BE2C (cell line): ENCODE results near the gene TXNDC11.

Experiments used
- DNase-seq: peaks from one replicate; pipeline ENCODE4 v3.0.0-alpha.2; 2020
- H3K27me3 ChIP-seq: fragments of 250-450 bp; sonication (Bioruptor Pico); 2 replicates; pipeline ENCODE4 v1.5.1; 2020; ENCODE audit warnings: mild to moderate bottlenecking
- H3K36me3 ChIP-seq: fragments of 250-450 bp; sonication (Bioruptor Pico); 2 replicates; pipeline ENCODE4 v1.5.1; 2020; ENCODE audit warnings: mild to moderate bottlenecking
- H3K4me1 ChIP-seq: fragments of 250-450 bp; sonication (Bioruptor Pico); 2 replicates; pipeline ENCODE4 v1.5.1; 2020
- H3K4me3 ChIP-seq: 2 replicates; pipeline ENCODE4 v1.5.1; 2011; ENCODE audit warnings: low read depth, low read length
- H3K9me3 ChIP-seq: fragments of 250-450 bp; sonication (Bioruptor Pico); 2 replicates; pipeline ENCODE4 v1.5.1; 2020
- TF ChIP-seq, protein P1 (sequence below): IDR thresholded peaks from 2 replicates; pipeline ENCODE4 v1.5.1; 2012; ENCODE audit warnings: mild to moderate bottlenecking, low read depth, low read length

The TXNDC11 gene

GRCh38 chr16:11681556-11681955 is 61.1 kb downstream of the TXNDC11 start:
- no peaks in the 10 kb centered on the region for H3K9me3 ChIP-seq
- peaks cover 11% of the 10 kb centered on the region for H3K36me3 ChIP-seq
- no peak overlapping the region for H3K4me3 ChIP-seq
- no peak for DNase-seq
- TF ChIP-seq, protein P1, sequence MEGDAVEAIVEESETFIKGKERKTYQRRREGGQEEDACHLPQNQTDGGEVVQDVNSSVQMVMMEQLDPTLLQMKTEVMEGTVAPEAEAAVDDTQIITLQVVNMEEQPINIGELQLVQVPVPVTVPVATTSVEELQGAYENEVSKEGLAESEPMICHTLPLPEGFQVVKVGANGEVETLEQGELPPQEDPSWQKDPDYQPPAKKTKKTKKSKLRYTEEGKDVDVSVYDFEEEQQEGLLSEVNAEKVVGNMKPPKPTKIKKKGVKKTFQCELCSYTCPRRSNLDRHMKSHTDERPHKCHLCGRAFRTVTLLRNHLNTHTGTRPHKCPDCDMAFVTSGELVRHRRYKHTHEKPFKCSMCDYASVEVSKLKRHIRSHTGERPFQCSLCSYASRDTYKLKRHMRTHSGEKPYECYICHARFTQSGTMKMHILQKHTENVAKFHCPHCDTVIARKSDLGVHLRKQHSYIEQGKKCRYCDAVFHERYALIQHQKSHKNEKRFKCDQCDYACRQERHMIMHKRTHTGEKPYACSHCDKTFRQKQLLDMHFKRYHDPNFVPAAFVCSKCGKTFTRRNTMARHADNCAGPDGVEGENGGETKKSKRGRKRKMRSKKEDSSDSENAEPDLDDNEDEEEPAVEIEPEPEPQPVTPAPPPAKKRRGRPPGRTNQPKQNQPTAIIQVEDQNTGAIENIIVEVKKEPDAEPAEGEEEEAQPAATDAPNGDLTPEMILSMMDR = no peak
- no peaks in the 10 kb centered on the region for H3K4me1 ChIP-seq
- no peaks in the 10 kb centered on the region for H3K27me3 ChIP-seq

GRCh38 chr16:11679941-11680911 is 62.4 kb downstream of the TXNDC11 start:
- DNase-seq = no peak
- Histone ChIP-seq H3K27me3 (no peaks in the 10 kb centered on the region), H3K4me3 (no peak overlapping the region), H3K9me3 (no peaks in the 10 kb centered on the region), H3K4me1 (no peaks in the 10 kb centered on the region), H3K36me3 (peaks cover 15% of the 10 kb centered on the region)
- TF ChIP-seq, protein P1 = no peak

- no peak for DNase-seq
- peaks cover 13% of the 10 kb centered on the region for H3K36me3 ChIP-seq
- TF ChIP-seq, protein P1 = no peak
- H3K27me3 ChIP-seq = no peaks in the 10 kb centered on the region
- no peaks in the 10 kb centered on the region for H3K9me3 ChIP-seq
- H3K4me1 ChIP-seq = no peaks in the 10 kb centered on the region
- H3K4me3 ChIP-seq = no peak overlapping the region
Observed at GRCh38 chr16:11679250-11679649, 63.4 kb downstream of the TXNDC11 start.

DNA sequence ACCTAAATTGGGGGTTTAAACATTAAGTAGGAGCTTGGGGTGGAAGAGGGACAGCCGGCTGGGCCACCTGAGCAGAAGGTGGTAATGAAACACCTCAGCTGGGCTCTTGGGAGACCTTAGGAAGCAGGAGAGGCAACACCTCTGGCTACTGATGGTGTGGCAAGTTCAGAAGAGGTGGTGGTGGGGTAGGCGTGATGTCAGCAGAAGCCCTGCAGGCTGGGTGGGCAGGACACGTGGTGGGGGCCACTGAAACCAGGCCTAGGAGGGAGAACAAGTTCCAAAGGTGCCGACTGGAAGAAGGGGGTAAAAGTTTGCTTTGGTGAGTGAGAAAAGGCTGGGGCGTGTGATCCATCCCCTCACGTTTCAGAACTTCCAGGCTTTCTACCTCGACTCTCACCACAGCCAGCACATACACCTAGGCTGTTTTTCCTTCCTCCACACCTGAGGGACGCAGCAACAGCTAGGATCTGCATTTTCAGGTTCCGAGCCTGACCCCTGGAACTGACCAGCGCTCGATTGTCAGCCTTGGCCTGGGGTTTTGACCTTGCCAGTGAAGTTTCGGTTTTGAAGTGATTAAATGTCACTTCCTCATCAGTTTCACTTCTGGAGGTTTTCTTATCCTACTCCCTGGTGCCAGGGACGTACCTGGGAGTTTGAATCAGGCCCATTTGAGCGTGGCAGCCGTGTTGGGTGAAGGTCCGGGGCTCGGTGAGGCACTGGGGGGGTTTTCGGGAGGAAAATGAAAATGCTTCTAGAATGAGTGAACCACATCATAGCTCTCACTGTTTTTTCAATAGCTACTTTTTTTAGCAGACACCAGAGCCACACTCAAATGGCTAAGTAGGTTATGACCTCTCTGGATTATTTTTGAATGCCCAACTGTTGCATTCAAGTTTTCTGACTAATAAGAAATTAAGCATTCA is 64.4 kb downstream of the TXNDC11 start:
- Histone ChIP-seq H3K4me1 (no peaks in the 10 kb centered on the region), H3K9me3 (no peaks in the 10 kb centered on the region), H3K27me3 (no peaks in the 10 kb centered on the region), H3K4me3 (no peak overlapping the region), H3K36me3 (peaks cover 9% of the 10 kb centered on the region)
- DNase-seq = no peak
- TF ChIP-seq, protein P1 = no peak

- no peak overlapping the region for H3K4me3 ChIP-seq
- no peaks in the 10 kb centered on the region for H3K9me3 ChIP-seq
- no peaks in the 10 kb centered on the region for H3K27me3 ChIP-seq
- H3K4me1 ChIP-seq = no peaks in the 10 kb centered on the region
- TF ChIP-seq, protein P1 = no peak
- no peak for DNase-seq
- peaks cover 9% of the 10 kb centered on the region for H3K36me3 ChIP-seq
Observed at GRCh38 chr16:11677451-11677951, 65.2 kb downstream of the TXNDC11 start.
